Activated CD4-positive, alpha-beta T cell treated with anti-CD3 and anti-CD28 coated beads for 24 hours (primary cell): ENCODE results near the gene DGKB.

Experiments used
- DNase-seq, 2 donors: peaks; one replicate each; pipeline ENCODE4 v3.0.0-alpha.2; 2020; ENCODE audit warnings: low read depth in 2 of 2

The DGKB gene

DNA sequence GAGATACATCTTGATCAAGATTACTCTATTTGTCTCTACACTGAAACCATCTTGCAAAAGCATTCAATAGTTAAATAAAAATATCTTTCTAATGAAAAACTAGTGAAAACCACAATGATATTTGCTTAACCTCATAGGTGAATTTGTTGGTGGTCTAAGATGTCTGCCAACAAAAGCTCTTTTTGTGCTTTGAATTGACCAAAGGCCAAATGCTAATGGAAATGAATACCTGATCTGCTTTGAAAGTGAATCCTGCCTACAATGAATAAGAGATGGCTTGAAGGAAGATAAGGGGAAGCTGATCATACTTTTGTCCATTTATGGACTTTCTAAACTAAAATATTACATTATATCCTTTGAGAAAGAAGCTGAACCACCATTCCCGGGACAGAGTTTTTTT is 684.2 kb downstream of the DGKB start:
- DNase-seq, result no peak

DNA sequence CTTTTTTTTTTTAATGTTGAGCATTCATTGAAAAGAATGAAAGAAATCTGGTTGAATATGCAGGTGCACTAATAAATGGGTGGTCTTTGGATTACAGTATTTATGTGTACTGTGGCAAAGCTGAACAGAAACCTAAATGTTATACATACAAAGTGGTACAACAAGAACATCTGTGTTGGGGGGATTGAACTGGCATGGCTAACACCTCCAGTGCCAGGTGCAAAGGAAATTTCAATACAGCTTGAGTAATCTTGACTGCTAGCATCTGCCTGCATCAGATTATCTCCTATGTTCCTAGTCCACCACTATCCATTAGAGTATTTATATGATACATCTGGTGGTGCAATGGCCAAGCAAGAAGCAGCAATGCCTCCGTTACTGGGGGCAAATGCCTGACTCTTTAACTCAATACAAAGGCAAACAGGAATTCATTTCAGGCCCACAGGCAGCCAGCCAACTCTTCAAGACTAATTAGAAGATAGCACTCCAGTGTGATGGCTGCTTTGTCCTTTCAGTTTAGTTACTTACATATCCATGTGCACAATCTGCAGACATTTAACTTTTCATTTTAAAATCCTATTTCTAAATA is 692.6 kb downstream of the DGKB start:
- DNase-seq, result no peak

DNA sequence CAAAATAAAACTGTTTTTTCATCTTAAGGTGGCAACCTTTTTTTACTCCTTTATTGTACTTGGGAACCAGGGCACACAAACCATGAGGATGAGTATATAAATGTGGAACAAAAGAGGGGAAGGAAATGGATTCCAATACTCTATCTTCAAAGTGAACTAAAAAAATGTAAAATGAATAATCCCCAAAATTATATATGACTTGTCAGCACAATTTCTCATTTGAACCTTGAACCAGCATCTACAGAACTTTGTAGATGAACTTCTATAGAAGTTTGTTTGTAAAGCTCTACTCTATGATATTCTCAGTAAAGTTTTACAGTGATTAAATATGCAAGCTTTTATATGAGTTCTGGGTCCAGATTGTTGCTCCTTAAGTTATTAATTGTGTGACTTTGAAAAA is 694.8 kb downstream of the DGKB start:
- DNase-seq, result no peak

DNA sequence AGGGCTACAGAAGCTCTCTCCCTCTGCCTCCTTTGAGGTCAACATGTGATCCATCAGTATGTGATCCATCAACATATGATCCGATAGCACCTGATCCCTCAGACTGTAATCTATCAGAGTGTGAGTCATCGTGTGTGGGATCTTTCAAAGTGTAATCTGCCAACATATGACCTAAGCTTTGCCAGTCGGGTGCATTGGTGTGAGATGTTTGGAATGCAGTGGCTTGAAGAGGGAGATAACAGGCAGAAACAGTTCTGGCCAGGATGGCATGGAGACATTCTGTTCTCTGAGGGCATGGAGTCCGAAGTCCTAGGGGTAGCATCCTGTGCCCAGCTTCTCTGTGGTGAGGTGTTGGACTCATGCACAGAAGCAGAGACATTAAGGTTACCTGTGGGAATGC is 695.4 kb downstream of the DGKB start:
- DNase-seq, result no peak

DNA sequence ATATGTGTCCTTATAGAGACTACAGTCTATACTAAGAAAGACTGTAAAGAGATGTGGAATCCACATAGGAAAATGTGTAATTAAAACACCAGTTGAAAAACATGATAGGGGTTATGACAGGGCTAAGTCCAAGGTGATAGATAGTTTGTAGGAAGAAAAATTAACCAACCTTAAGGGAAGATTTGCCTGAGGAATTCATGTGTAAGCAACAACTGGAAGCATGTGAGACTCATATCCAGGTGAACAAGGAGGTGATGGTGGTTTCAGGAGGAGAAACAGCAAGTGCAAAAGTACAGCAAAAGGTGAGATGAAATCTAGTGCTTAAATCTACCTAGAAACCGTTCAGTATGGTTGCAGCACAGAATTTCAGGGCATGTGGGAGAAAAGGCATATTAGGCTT is 696.4 kb downstream of the DGKB start:
- DNase-seq, result no peak

DNA sequence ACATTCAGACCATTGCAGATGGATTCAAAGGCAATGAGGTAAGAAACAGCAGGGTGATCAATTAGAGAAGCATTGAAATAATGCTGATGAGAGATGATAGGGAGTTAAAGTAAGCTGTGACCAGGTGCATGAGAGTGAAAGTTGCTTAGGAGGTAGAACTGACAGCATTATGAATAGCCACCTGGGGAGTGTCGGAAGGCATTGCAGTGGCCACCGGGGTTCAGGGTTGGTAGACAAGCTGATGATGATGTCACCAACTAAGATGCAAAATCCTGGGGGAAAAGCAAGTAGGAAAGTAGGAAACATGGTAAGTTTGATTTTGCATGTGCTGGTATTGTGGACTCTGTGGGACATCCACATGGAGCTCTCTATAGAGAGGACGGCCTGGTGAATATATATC is 701.2 kb downstream of the DGKB start:
- no peak for DNase-seq

DNA sequence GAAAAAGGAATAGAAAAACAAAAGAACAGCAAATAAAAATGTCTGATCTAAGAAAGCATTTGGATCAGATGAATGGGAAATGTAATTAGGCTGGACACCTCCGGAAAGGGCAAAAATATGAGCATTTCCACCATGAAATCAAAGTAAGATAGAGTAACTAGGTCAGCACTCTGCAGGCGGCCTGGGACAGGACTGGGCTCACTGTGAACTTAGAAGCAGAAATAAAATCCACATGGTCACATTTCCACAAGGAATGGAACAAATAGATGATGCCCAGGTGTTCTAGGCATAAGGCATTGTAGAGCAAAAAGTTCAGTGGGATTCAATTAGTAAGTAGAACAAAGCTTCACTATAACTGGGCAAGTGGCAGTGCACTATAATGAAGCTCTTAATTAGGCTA is 703.2 kb downstream of the DGKB start:
- DNase-seq, result no peak

DNA sequence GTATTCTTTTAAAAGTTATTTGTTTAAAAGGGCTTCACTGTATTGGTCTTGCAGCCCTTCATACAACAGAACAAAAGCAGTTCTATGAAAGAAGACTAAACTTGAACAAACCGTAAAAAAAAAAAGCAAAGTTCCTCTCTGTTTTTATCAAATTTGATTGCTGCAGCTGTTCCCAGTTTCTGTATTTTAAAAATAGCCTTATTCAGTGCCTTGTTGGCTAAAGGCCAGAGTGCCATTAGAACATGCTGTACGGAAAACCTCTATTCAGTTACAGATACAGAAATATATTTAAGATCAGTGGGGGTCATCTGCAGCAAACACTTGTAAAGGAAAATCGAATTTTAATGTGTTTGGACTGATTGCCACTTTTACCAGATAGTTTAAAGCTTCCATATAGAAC is 705.3 kb downstream of the DGKB start:
- DNase-seq, result no peak

DNA sequence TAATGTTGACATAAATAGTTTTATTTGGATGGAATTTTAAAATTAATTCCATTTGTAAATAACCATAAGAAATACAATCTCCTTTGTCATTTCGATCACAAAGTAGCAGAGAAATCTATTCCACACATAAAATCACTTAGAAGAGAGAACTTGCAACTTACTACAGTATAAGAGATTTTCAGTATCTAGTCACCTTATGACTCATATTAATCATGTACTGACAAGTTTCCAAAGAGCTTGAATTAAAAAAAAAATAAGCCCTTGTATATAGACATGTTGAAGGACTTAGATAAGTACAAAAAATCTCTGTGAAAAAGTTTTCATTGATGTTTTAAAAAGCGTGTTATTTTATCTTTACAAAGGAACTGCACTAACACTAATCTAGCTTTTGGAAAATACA is 706.0 kb downstream of the DGKB start:
- no peak for DNase-seq

DNA sequence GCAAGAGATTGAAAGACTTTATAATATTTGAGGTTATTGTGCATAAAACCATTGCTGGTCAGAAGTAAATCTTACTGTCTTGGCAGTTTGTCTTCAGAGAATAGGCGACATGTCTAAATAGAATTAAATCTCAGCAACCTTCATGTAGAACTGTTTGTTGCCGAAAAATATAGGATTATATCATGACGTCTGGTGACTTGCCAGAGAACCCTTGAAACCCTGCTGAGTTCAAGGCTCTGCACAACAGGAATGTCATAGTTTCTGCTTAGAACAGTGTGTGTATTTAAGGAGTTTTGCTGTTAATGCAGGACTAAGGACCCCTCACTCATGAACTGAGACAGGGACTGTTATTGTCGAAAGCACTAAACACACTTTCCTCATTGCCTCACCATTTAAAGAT is 706.7 kb downstream of the DGKB start:
- DNase-seq, result no peak

DNA sequence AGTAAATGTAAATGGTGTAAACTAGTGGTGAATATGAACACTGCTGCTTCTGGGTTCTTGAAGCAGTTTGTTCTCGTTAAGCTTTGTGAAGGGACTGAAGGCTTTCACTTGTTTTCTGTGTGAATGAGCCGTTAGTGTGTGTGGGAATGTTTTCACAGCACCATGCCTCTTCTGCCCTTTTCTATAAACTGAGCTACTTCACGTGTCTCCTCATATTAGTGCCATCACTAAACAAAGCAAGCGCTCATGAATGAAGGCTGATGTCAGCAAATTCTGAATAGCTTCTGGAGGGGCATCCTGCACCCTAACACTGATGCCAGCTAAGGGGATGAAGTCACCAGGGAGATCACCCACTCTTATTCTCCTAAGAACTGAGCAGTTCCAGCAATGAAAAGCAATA is 707.5 kb downstream of the DGKB start:
- no peak for DNase-seq

DNA sequence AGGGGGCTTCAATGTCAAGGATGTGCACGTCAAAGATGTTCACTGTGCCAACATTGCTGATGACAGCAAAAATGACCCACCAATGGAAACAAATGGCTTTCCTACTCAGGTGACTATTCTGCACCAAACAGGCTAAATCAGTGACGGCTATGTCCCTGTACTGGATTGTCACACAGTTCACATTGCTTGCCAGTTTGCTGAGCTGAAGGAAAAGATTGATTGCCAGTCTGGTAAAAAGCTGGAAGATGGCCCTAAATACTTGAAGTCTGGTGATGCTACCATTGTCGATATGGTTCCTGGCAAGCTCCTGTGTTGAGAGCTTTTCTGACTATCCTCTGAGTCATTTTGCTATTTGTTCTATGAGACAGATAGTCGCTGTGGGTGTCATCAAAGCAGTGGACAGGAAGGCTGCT is 710.9 kb downstream of the DGKB start:
- DNase-seq, result no peak

DNA sequence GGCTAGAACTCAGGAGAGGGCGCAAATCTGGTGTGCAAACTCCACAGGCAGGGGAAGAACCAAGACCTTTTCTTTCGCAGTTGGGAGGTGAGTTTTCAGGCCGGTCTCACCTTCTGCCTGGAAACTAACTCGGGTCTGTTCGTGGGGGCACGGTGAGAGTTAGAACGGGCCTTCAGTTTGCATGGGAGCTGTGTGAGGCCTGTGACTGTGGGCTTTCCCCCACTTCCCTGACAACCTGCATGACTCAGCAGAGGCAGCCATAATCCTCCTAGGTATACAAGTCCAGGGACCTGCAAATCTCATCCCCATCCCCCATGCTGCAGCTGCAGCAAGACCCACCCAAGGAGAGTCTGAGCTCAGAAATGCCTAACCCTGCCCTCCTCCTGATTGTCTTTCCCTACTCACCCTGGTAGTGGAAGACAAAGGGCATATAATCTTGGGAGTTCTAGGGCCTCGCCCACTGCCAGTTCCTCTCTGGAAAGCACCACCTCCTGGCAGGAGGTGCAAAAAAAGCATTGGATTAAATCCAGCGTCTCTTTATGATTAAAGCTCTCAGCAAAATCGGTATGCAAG is 718.2 kb downstream of the DGKB start:
- no peak for DNase-seq

DNA sequence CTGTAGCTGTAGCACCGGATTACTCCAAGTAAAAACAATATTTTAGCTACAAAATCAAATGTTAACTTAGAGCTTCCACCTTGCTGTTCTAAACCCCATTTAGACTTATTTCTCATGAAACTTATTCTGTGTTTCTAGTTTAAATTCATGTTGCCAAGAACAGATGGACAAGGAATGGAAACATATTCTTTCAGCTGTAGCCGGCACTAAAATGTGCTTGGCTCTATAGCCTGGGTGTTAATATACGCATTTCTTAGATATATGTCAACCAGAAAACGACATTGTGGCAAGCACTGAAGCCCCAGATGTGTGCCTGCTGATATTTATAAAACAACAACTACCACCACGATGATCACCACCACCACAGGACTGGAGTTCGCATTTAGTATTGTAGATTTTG is 722.8 kb downstream of the DGKB start:
- DNase-seq, result no peak

DNA sequence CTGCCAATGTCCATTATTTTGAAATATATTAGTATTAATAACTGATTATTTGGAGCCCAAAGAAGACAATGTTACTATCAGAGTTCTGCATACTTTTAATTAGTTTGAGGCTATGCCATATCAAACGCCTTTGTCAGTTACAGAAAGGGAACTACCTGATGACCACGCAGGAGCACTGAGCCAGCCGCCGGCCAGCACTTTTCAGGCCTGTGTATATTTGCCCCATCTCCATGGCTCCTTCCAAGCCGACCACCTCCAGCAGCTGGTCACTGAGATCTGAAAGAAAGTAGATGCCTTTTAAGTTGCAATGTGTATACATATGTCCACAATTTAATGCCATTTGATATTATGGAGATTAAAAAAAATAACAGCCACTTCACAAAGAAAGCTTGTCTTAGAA is 724.7 kb downstream of the DGKB start:
- DNase-seq, result no peak

DNA sequence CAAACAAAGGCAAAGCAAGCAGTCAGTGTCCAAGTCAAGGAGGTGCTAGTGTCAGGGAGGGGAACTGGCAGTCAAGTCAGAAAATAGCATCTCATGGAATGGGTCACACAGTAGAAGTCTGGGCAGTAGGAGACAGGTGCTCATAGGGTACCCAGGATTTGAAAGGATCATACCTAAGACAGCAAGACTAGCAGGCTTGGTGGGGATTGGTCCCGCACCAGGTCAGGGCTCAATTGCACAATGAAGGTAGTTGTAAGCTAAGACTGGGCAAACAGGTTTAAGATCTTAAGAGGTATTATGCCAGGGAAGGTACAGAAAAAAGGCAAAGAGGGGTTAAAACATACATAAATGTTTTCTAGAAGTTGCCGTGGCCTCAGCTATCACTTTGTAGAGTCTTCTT is 731.7 kb downstream of the DGKB start:
- no peak for DNase-seq

DNA sequence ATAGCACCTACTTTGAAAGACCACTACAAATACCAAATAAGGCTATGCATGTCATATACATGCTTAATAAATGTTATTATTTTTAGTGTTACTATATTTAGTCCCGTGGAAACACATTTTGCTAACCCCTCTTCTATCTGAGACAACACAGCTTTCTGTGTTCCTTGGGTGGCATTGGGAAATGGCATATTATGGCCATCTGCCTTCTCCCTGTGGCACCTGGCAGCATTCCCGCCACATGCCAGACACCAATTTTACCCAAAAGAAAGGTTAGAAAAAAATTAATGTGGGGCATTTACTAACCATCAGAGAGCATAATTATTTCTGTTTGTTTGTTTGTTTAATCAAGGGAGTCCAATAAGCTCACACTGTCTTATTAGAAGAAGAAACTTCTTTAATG is 744.4 kb downstream of the DGKB start:
- DNase-seq, result no peak

DNA sequence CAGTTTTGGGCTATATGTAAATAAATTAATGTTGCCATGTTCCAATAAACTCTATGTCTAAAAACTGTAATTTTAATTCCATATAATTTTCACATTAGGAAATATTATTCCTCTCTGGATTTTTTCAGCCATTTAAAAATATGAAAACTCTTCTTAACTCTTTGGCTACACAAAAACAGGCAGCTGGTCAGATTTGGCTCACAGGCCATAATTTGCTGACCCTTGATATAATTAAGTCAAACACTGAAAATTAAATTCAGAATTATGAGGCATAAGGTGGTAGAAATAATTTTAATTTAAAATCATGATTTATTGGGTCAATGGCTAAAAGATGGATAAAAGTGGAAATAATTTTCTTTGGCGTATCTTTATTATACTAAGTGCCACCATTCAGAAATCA is 746.1 kb downstream of the DGKB start:
- no peak for DNase-seq

DNA sequence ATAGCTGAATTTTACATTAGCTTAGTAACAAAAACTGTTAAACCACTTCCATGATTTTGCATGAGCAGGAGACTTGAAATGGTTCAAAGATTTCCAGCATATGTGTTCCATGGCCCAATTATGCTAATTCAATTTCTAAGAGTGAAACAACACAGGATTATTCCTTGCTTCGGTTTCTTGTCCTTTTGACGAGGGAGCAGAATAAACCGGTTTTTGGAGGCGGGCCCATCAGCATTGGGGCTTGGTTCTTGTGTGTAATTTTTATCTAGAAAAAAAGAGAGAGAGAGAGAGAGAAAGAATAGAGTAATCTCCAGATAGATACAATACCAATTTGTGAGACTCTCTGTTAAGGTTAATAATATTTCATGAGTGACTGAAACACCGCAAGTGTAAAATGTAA is 753.6 kb downstream of the DGKB start:
- DNase-seq, result no peak

DNA sequence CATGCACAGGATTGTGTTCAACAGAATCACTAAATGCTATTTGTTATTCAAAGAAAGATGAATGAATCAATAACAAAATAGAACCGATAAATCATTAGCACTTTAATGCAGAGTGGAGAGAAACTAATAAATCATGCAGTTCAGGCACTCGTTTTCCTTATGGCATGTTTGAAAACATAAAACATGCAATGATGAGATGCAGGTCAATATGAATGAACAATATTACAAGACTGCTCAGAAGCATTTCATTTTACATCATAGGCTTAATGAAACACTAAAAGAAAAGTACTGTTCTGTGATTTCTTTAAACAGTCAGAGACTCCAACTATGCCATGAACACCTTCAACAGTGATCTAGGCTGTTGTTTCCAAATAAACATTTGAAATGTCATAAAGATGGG is 755.0 kb downstream of the DGKB start:
- no peak for DNase-seq

DNA sequence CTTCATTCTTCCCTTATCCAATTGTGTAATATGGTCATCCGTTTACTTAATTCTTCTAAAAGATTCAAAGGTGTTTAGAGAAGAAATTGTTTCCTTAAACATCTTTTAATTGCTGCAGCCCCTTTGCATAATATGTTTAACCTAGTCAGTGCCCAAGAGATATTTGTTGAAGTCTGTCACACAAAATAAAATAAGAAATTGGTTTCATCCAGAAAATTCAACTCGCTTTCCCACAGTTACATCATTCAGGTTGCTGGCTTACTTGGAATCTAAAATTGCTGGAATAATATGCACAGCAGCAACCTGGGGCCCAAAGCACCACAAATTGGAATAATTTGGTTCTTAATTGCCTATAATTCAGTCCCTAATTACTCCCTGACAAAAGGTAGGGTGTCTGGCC is 758.0 kb downstream of the DGKB start:
- DNase-seq, result no peak

DNA sequence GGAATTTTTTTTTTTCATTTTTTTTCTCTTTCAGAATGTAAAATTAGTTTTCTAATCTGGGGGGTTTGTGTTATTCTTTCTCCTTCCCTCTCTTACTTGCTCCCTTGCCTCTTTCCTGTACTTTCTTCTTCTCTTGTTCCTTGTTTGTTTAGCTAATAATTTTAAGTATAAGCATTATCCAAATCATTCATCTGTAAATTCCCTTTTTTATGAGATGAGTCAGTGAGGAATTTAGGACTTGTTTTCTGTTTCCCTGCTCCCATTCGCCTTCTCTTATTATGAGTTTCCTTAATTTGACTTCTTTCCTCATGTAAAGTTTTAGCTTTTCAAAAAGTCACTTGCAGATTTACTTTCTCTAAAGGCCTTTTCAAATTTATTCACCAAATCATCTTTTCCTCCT is 758.4 kb downstream of the DGKB start:
- no peak for DNase-seq

DNA sequence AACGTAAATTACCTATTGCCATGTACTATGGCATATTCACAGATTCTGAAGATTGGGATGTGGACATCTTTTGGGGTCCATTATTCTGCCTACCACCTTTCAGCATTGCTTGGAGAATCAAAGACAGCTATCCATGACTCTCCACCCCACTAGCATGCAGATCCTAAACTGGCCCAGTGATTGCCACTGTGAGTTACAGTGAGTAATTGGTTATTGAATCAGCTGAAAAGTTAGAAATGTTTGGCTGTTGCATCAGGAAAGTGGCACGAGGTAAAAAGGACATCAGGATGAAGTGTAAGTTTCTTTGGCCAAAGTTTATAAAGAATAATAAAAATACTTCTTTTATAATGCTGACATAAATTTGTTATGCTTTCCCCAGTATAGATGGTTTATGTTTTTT is 764.9 kb downstream of the DGKB start:
- DNase-seq, result no peak

DNA sequence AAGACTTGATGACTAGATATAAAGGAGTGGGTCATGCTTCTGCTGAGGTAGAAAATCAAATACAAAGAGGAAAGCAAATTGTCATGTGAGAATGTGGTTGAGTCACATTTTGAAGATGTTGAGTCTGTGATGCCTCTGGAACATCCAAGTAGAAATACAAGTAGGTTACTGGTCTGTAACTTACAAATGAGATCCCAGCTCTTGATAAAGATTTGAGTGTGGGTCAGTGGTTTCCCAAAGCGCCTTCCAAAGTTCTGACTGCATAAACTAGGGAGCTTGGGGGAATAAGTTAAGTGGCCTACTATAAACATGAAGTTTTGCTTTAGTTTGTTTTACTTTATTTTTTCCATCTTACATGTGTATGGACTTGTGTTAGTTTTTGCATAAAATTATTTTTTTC is 768.8 kb downstream of the DGKB start:
- no peak for DNase-seq
